ENCODE data around the gene TEX19.

DNA sequence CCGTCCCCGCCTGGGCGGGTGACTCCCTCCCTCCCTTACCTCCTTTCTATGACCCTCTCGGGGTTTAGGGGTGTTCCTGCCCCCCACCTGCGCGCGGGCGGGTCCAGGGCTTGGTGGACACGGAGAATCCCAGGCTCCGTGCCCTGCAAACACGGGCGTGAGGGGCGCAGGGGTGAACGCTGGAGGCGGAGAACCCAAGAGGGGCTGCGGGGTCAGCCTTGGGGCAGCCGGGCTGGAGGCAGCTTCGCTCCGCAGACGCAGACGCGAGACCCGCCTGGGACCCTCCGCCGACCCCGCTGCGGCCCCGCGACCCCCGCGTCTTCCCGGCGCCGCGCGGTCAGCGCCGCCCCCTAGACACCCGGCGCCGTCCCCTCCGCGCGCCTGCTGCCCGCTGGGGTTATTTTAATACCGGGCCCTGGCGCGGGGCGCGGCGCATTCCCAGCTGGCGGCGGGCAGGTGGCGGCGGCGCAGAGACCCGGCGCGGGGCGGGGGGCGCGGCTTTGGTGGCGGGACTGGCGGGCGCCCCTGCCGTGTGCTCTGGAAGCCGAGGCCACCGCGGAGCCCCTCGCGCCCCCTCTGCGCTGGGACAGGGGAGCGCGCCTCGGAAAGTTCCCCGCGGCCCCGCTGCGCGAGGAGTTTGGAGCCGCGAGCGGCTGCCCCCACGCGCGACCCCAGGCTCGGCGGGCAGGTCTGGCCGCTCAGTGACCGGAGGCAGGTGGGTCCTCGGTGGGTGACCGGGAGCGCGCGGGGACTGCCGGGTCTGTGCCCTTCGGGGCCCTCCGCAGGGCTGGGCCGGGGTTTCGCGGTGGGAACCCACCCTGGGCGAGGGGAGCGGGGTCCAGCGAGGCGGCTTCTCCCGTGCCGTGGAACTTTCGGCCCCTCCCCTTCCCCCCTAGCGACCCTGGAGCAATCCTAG, 12.5 kb downstream of the TEX19 start, which contains the start of gene UTS2R:
- TF ChIP-seq CTCF (IDR thresholded peaks at IDR 0.05), result no peak
- no peak for TF ChIP-seq POLR2A (IDR thresholded peaks at IDR 0.05)
